Hepatocyte (in vitro differentiated cells): ENCODE results near the gene FBXO2.

Experiments
- EZH2 ChIP-seq: fragments of 200-600 bp; sonication (generic); IDR thresholded peaks from 2 replicates; pipeline ENCODE4 v1.6.1; 2016; ENCODE audit warnings: antibody characterized with exemption, mild to moderate bottlenecking, borderline replicate concordance
- EZH2phosphoT487 ChIP-seq: fragments of 200-600 bp; sonication (generic); IDR thresholded peaks from one replicate; pipeline ENCODE4 v1.6.1; 2018; ENCODE audit warnings: antibody characterized with exemption, mild to moderate bottlenecking, low read depth, moderate library complexity; ENCODE audit not compliant: unreplicated experiment, severe bottlenecking
- TF ChIP-seq, protein P1 (sequence below): fragments of 200-600 bp; sonication (generic); IDR thresholded peaks from 2 replicates; pipeline ENCODE4 v1.5.1; 2016; ENCODE audit warnings: antibody characterized with exemption, mild to moderate bottlenecking; ENCODE audit not compliant: poor library complexity

DNA sequence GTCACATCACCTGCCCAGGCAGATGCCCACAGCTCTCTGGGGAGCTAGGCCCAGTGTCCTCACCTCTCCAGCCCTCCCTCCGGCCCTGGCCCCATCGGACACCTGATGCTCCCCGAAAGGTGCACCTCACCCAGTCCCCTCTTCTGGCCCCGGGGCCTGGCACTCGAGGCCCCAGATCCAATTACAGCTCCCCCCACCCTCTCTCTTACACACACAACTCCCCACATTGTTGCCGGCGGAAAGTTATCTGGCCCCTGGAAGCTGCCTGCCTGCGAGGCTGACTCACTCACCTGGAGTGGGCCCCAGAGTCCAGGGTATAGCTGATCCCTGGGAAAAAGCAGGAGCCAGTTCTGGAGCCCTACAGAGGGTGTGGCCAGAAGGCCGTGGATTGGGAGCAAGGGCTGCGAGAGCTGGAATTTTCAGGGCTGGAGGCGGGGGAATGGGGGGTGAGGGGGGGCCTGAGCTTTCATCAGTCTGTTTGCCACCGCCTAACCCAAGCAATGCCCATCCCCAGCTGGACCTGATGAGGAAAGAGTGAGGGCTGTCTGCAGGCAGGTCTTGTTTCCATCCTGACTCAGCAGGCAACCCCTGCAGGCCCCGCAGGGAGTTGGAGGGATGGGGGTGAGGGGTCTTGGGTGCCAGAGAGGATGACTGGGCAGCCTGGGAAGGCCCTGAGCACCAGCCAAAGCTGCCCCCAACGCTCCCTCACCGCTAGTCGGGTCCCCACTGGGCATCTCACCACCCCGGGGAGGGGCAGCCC, 948 bp downstream of the FBXO2 start:
- TF ChIP-seq, protein P1, sequence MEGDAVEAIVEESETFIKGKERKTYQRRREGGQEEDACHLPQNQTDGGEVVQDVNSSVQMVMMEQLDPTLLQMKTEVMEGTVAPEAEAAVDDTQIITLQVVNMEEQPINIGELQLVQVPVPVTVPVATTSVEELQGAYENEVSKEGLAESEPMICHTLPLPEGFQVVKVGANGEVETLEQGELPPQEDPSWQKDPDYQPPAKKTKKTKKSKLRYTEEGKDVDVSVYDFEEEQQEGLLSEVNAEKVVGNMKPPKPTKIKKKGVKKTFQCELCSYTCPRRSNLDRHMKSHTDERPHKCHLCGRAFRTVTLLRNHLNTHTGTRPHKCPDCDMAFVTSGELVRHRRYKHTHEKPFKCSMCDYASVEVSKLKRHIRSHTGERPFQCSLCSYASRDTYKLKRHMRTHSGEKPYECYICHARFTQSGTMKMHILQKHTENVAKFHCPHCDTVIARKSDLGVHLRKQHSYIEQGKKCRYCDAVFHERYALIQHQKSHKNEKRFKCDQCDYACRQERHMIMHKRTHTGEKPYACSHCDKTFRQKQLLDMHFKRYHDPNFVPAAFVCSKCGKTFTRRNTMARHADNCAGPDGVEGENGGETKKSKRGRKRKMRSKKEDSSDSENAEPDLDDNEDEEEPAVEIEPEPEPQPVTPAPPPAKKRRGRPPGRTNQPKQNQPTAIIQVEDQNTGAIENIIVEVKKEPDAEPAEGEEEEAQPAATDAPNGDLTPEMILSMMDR, result no peak
- TF ChIP-seq EZH2phosphoT487 (no peak), EZH2 (no peak)
